Choroid plexus epithelial cell (primary cell): ENCODE measurements around the gene AGO1.
A peak's percentile ranks its signal among the peaks of the same experiment; 100 is the strongest.

Source experiments
- DNase-seq: peaks from one replicate; pipeline ENCODE4 v3.0.0-alpha.2; 2010; ENCODE audit warnings: low read depth
- H3K4me3 ChIP-seq: 2 replicates; pipeline ENCODE4 v1.5.1; 2011; ENCODE audit warnings: low read depth, mild to moderate bottlenecking, control low read depth, low read length, moderate library complexity
- TF ChIP-seq, protein P1 (sequence below): conservative IDR thresholded peaks from 2 replicates; pipeline ENCODE4 v1.5.1; 2011; ENCODE audit warnings: low read depth, mild to moderate bottlenecking, control low read depth, inconsistent platforms, low read length, moderate library complexity

AGO1 gene

DNA sequence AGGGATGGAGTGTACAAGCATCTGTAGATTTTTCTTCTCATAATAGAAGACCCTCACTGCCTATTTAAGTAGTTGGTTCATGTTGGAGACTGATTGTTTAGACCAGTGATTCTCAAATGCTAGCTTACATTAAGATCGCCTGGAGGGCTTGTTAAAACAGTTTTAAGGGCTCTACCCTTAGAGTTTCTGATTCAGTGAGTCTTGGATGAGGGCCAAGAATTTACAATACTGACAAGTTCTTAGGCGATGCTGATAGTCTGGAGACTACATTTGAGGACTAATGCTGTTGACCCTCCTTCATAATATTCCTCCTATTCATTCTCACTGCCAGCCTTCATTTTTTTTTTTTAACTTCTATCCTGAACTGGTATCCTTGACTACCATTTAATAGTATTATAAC is 32.7 kb downstream of the AGO1 start:
- peak; percentile 22 for DNase-seq
- H3K4me3 ChIP-seq = no peak overlapping the region
- TF ChIP-seq, protein P1, sequence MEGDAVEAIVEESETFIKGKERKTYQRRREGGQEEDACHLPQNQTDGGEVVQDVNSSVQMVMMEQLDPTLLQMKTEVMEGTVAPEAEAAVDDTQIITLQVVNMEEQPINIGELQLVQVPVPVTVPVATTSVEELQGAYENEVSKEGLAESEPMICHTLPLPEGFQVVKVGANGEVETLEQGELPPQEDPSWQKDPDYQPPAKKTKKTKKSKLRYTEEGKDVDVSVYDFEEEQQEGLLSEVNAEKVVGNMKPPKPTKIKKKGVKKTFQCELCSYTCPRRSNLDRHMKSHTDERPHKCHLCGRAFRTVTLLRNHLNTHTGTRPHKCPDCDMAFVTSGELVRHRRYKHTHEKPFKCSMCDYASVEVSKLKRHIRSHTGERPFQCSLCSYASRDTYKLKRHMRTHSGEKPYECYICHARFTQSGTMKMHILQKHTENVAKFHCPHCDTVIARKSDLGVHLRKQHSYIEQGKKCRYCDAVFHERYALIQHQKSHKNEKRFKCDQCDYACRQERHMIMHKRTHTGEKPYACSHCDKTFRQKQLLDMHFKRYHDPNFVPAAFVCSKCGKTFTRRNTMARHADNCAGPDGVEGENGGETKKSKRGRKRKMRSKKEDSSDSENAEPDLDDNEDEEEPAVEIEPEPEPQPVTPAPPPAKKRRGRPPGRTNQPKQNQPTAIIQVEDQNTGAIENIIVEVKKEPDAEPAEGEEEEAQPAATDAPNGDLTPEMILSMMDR = no peak

DNA sequence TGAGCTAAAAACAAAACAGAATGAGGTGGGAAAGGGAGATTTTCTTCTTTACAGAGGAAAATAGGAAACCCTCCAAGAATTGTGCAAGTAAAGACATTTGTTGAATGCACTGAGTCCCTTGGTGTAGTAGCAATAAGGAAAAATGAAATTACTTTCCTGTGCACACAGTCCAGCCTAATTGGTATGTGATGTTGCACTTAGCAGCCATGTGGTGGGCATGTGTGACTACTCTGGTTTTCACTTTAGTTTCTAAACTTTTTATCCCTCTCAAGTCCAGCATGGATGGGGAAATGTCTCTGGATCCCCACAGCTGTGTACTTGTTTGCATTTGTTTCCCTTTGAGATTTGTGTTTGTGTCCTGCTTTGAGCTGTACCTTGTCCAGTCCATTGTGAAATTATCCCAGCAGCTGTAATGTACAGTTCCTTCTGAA is 40.8 kb downstream of the AGO1 start:
- TF ChIP-seq, protein P1 = no peak
- DNase-seq = no peak
- H3K4me3 ChIP-seq = no peak overlapping the region

DNA sequence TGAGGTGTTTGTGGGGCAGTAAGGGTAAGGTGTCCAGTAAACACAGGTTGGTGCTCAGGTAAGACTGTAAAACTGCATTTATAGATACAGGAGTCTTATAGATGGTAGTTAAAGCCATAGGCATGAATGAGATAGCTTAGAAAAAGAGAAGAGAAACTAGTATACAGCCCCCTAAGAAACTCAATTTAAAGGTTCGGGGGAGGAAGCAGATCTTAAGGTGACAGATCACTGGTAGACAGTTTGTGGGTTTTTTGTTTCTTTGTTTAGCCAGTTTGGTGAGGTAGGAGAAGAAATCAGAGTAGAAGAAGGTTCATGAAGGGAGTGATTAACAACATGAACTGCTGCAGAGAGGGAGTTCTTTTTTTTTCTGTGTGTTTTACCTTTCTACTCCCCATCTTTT is 41.8 kb downstream of the AGO1 start:
- no peak for DNase-seq
- TF ChIP-seq, protein P1 = no peak
- no peak overlapping the region for H3K4me3 ChIP-seq

DNA sequence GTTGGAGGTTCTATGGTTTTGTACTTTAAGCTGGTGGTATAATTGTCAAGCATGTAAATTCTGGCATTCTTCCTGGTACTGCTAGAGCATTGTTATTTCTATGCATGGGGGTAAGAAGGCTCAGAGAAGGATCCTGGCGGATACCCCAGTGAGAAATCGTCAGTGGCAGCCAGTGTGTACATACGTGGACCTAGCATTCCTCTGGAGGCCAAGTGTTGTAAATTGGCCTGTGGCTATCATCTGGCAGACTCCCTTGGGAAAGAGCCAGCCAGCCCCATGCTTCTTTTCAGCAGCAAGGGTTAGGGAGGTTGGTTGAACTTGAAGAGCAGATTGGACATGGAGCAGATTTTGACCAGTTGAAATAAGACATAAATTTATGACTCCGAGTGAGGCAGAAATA is 42.7 kb downstream of the AGO1 start:
- no peak overlapping the region for H3K4me3 ChIP-seq
- peak; percentile 66 for DNase-seq
- TF ChIP-seq, protein P1 = no peak

DNA sequence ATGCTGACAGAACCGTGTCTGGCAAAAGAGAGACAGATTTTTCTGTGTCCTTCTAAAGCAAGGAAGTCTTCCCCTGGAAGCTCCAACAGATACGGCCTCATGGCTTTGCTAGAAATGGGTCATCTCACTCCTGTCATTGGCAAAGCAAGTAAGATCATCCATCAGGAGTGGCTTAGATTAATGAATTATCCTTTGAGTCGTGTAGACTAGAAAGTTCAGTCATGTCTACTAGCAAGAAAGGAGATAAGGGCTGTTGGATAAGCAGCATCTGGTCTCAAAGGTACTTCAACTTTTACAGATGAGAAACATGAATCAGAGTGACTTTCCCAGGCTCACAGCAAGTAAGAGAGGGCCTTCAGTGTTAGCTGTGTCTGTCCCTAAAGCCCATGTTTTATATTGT is 44.5 kb downstream of the AGO1 start:
- DNase-seq = no peak
- TF ChIP-seq, protein P1 = no peak
- H3K4me3 ChIP-seq = no peak overlapping the region

DNA sequence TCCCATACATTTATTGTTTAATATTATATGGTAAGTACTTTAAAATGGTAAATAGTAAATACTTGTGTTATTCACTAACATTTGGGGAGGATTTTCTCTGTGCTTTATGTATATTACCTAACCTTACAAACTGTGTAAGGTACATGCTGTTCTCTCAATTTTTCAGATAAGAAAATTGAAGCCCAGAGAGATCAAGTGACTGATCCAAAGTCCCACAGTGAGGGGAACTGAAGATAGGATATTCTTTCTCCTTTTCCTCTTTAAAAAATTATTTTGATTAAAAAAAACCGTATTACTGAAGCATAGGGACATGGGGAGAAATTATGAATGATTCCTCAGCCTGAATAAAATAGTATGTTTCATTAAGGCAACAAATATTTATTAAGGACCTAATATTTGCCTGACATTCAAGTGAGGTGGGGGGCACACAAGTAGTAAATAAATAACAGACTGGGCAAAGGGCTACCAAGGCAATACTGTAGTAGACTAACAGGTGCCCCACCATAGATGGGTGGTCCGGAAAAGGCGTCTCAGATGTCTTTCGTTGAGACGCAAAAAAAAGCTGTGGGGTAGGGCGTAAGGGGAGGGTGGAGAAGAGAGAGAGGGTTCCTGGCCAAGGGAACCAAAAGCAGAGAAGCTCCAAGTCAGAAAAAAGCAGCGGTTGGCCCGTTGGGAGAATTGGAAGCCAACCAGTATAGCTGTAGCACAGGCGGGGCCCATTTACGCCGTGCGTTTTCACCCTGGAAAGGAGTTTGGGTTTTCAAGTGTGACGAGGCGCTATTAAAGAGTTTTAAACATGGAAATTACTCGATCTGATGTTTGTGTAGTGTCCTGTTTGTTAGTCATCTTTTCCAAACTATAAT is 47.0 kb downstream of the AGO1 start:
- TF ChIP-seq, protein P1 = no peak
- DNase-seq = peak; percentile 63
- peak overlapping the region; percentile 85 for H3K4me3 ChIP-seq
